H1 (cell line): ENCODE data around the gene APMAP. TPM values are rescaled to one million over a fixed set of nuclear protein-coding genes. Genes with fewer than 3 reads are reported as not detected.

ENCODE experiments used
- CTCF ChIA-PET: fragments of 300-600 bp; sonication (Branson Sonifier 250); formaldehyde crosslinking; loops from one replicate; lab custom pipeline; 2021; ENCODE audit not compliant: partially characterized antibody; lab: Charles Lee
- POLR2A ChIA-PET: fragments of 300-600 bp; sonication (Branson Sonifier 250); formaldehyde crosslinking; loops from one replicate; lab custom pipeline; 2021; ENCODE audit warnings: inconsistent platforms; ENCODE audit not compliant: partially characterized antibody; lab: Charles Lee
- DNase-seq, 2 experiments: peaks; one replicate each; pipeline versions ENCODE4 v3.0.0 to v3.0.0-alpha.2; 2010 to 2022; ENCODE audit warnings: low spot score in 2 of 2, low read depth in 1 of 2, mixed read lengths in 1 of 2
- FAIRE-seq: peaks from 2 replicates; lab custom pipeline; 2011; peaks lifted over from hg19 to GRCh38; lab: Jason Lieb, UNC
- H2AFZ ChIP-seq: 2 replicates; pipeline ENCODE4 v1.8.1; 2012; ENCODE audit warnings: low read length, inconsistent platforms
- H2AK5ac ChIP-seq: 2 replicates; pipeline ENCODE4 v1.6.1; 2013; ENCODE audit warnings: low read depth, low read length
- H2BK120ac ChIP-seq: replicated peaks from 2 replicates; pipeline ENCODE3; 2013; ENCODE audit warnings: low read depth, low read length, inconsistent platforms
- H2BK12ac ChIP-seq: 2 replicates; pipeline ENCODE4 v1.6.1; 2013; ENCODE audit warnings: low read depth, low read length
- H2BK15ac ChIP-seq: 2 replicates; pipeline ENCODE4 v1.6.1; 2013; ENCODE audit warnings: low read length
- H2BK20ac ChIP-seq: 2 replicates; pipeline ENCODE4 v1.6.1; 2013; ENCODE audit warnings: low read length
- H2BK5ac ChIP-seq: 2 replicates; pipeline ENCODE4 v1.6.1; 2013; ENCODE audit warnings: low read depth, low read length
- H3K14ac ChIP-seq: 2 replicates; pipeline ENCODE4 v1.6.1; 2013; ENCODE audit warnings: inconsistent platforms; ENCODE audit not compliant: insufficient read length
- H3K18ac ChIP-seq: 2 replicates; pipeline ENCODE4 v1.6.1; 2013; ENCODE audit warnings: low read length; ENCODE audit errors: extremely low read depth
- H3K23ac ChIP-seq: 2 replicates; pipeline ENCODE4 v1.6.1; 2013; ENCODE audit warnings: inconsistent platforms; ENCODE audit not compliant: insufficient read length
- H3K23me2 ChIP-seq: 2 replicates; pipeline ENCODE4 v1.6.1; 2013; ENCODE audit warnings: low read depth, low read length
- H3K27ac ChIP-seq: 2 replicates; pipeline ENCODE4 v1.6.1; 2011; ENCODE audit warnings: low read depth, low read length, inconsistent platforms
- H3K27me3 ChIP-seq, 4 experiments: replicated peaks in 1 of 4; 1 replicate in 1 of 4; 2 replicates in 3 of 4; pipeline versions ENCODE4 v1.6.1 to v1.8.1; 2011 to 2013; ENCODE audit warnings: low read length in 3 of 4, mild to moderate bottlenecking in 3 of 4, inconsistent platforms in 2 of 4, mixed read lengths in 2 of 4, moderate library complexity in 1 of 4; ENCODE audit not compliant: control insufficient read depth in 3 of 4, insufficient read depth in 3 of 4; ENCODE audit errors: extremely low read depth in 1 of 4
- H3K36me3 ChIP-seq, 4 experiments: 2 replicates each; pipeline versions ENCODE4 v1.6.1 to v1.8.1; 2011 to 2013; ENCODE audit warnings: mild to moderate bottlenecking in 4 of 4, low read length in 3 of 4, moderate library complexity in 2 of 4, control low read depth in 1 of 4, inconsistent platforms in 1 of 4; ENCODE audit not compliant: insufficient read depth in 4 of 4, control insufficient read depth in 2 of 4
- H3K4ac ChIP-seq: replicated peaks from 2 replicates; pipeline ENCODE3; 2013; ENCODE audit warnings: low read length, low read depth, mixed read lengths, inconsistent platforms; ENCODE audit not compliant: insufficient read length
- H3K4me1 ChIP-seq, 4 experiments: replicated peaks in 1 of 4; 1 replicate in 1 of 4; 2 replicates in 3 of 4; pipeline versions ENCODE4 v1.6.1 to v1.8.1; 2011 to 2013; ENCODE audit warnings: low read length in 3 of 4, inconsistent platforms in 2 of 4, mixed read lengths in 1 of 4; ENCODE audit not compliant: insufficient read depth in 4 of 4, control insufficient read depth in 3 of 4
- H3K4me2 ChIP-seq, 2 experiments: 2 replicates each; pipeline versions ENCODE4 v1.6.1 to v1.8.1; 2011 to 2013; ENCODE audit warnings: low read depth in 2 of 2, low read length in 2 of 2, control low read depth in 1 of 2, inconsistent platforms in 1 of 2, mild to moderate bottlenecking in 1 of 2; ENCODE audit not compliant: insufficient read depth in 1 of 2
- H3K4me3 ChIP-seq, 4 experiments: fragments of 200-600, 300-600 bp in 1 of 4; sonication (generic), shearing (Covaris generic), sonication (Bioruptor Twin) in 1 of 4; 2 replicates each; pipeline versions ENCODE4 v1.5.1 to v1.8.1; 2011 to 2016; ENCODE audit warnings: low read length in 4 of 4, low read depth in 3 of 4, control low read depth in 2 of 4, inconsistent platforms in 2 of 4, mild to moderate bottlenecking in 2 of 4, mixed read lengths in 1 of 4, moderate library complexity in 1 of 4; ENCODE audit not compliant: insufficient read depth in 2 of 4; ENCODE audit errors: extremely low read depth in 1 of 4
- H3K56ac ChIP-seq: replicated peaks from 2 replicates; pipeline ENCODE3; 2013; ENCODE audit warnings: low read depth, mild to moderate bottlenecking, mixed read lengths, low read length, inconsistent platforms; ENCODE audit not compliant: insufficient read length
- H3K79me1 ChIP-seq: 2 replicates; pipeline ENCODE4 v1.6.1; 2013; ENCODE audit warnings: low read depth, low read length, control low read depth
- H3K79me2 ChIP-seq, 2 experiments: 2 replicates each; pipeline versions ENCODE4 v1.6.1 to v1.8.1; 2012 to 2013; ENCODE audit warnings: low read length in 2 of 2, mild to moderate bottlenecking in 2 of 2, inconsistent platforms in 1 of 2; ENCODE audit not compliant: insufficient read depth in 2 of 2, control insufficient read depth in 1 of 2
- H3K9ac ChIP-seq, 4 experiments: replicated peaks in 1 of 4; 1 replicate in 1 of 4; 2 replicates in 3 of 4; pipeline versions ENCODE4 v1.6.1 to v1.8.1; 2011 to 2013; ENCODE audit warnings: low read depth in 3 of 4, low read length in 3 of 4, control low read depth in 2 of 4, mild to moderate bottlenecking in 2 of 4, moderate library complexity in 2 of 4, inconsistent platforms in 1 of 4; ENCODE audit errors: extremely low read depth in 1 of 4
- H3K9me3 ChIP-seq, 2 experiments: 2 replicates each; pipeline versions ENCODE4 v1.6.1 to v1.8.1; 2012 to 2013; ENCODE audit warnings: mild to moderate bottlenecking in 2 of 2, moderate library complexity in 2 of 2, control low read depth in 1 of 2, inconsistent platforms in 1 of 2, low read depth in 1 of 2, low read length in 1 of 2, mixed read lengths in 1 of 2; ENCODE audit not compliant: insufficient read depth in 2 of 2
- H4K20me1 ChIP-seq, 2 experiments: replicated peaks in 1 of 2; 2 replicates each; pipeline versions ENCODE3 to v1.8.1; 2011 to 2013; ENCODE audit warnings: inconsistent platforms in 2 of 2, low read length in 2 of 2, mild to moderate bottlenecking in 1 of 2; ENCODE audit not compliant: insufficient read depth in 2 of 2, control insufficient read depth in 1 of 2
- H4K5ac ChIP-seq: 2 replicates; pipeline ENCODE4 v1.6.1; 2013; ENCODE audit warnings: low read length, low read depth, mixed read lengths, inconsistent platforms; ENCODE audit not compliant: insufficient read length
- H4K8ac ChIP-seq: 2 replicates; pipeline ENCODE4 v1.8.0; 2013; ENCODE audit warnings: mild to moderate bottlenecking, moderate library complexity, low read length, inconsistent platforms; ENCODE audit not compliant: insufficient read depth; ENCODE audit errors: extremely low read depth
- H4K91ac ChIP-seq: replicated peaks from 2 replicates; pipeline ENCODE3; 2013; ENCODE audit warnings: low read length, mixed read lengths, inconsistent platforms; ENCODE audit not compliant: insufficient read length
- CHD1 ChIP-seq: IDR thresholded peaks from 2 replicates; pipeline ENCODE4 v1.6.1; 2012; ENCODE audit warnings: low read depth, low read length, improper control_type of control experiment
- CREB1 ChIP-seq: IDR thresholded peaks from 2 replicates; pipeline ENCODE4 v1.6.1; 2012; ENCODE audit warnings: inconsistent platforms
- FOSL1 ChIP-seq: IDR thresholded peaks from 2 replicates; pipeline ENCODE4 v1.6.1; 2011; ENCODE audit warnings: mild to moderate bottlenecking, low read depth, low read length, moderate library complexity; ENCODE audit not compliant: insufficient read depth
- KDM1A ChIP-seq: fragments of 200-600, 300-600 bp; sonication (generic); IDR thresholded peaks from 2 replicates; pipeline ENCODE4 v1.7.1; 2016; ENCODE audit warnings: mild to moderate bottlenecking, low read length, borderline replicate concordance
- POLR2A ChIP-seq, 2 experiments: IDR thresholded peaks; 1 replicate in 1 of 2; 2 replicates in 1 of 2; pipeline ENCODE4 v1.6.1; 2011; ENCODE audit warnings: low read depth in 2 of 2, low read length in 2 of 2, mild to moderate bottlenecking in 2 of 2; ENCODE audit errors: control extremely low read depth in 1 of 2
- POLR2AphosphoS5 ChIP-seq: IDR thresholded peaks from 2 replicates; pipeline ENCODE4 v1.6.1; 2011; ENCODE audit warnings: low read depth, low read length
- RNF2 ChIP-seq: fragments of 200-900, 300-1000 bp; sonication (generic); IDR thresholded peaks from 2 replicates; pipeline ENCODE4 v1.7.1; 2016; ENCODE audit warnings: borderline replicate concordance, low read depth, mild to moderate bottlenecking, antibody characterized with exemption, low read length; ENCODE audit not compliant: poor library complexity, severe bottlenecking; ENCODE audit errors: missing control alignments
- SP1 ChIP-seq: IDR thresholded peaks from 2 replicates; pipeline ENCODE4 v1.6.1; 2011; ENCODE audit warnings: low read depth, low read length
- TBP ChIP-seq: IDR thresholded peaks from 2 replicates; pipeline ENCODE4 v1.6.1; 2011; ENCODE audit warnings: low read depth, low read length, improper control_type of control experiment
- WGBS, 2 experiments: shearing (Covaris generic) in 1 of 2; methylation state at CpG; one replicate each; pipeline versions ENCODE4 v1.1.6 to v1.1.7; 2013 to 2015; ENCODE audit warnings: low lambda C conversion rate in 2 of 2, mixed read lengths in 2 of 2, inconsistent platforms in 1 of 2, low coverage in 1 of 2, missing lambda C conversion rate in 1 of 2; ENCODE audit not compliant: insufficient replicate concordance in 2 of 2, insufficient coverage in 1 of 2, insufficient read length in 1 of 2; ENCODE audit errors: extremely low coverage in 1 of 2, missing lambda C conversion rate in 1 of 2; 5-methylcytosine and 5-hydroxymethylcytosine counted together
- long read RNA-seq, 2 experiments: library from RNA in 1 of 2; library from capped mRNA in 1 of 2; stranded (forward); transcript quantifications; one replicate each; pipeline ENCODE4 v2.0.0, GENCODE V29; 2021; ENCODE audit warnings: inconsistent platforms in 1 of 2
- polyA minus RNA-seq, 3 experiments: library from RNA; depleted of rRNA, polyadenylated mRNA; stranded (reverse); fragments of >200 nt; gene quantifications; 1 replicate in 2 of 3; 2 replicates in 1 of 3; pipeline ENCODE4 v1.2.3, GENCODE V29; 2011
- polyA plus RNA-seq, 7 experiments: library from polyadenylated mRNA; depleted of rRNA in 3 of 7; stranded (reverse) in 5 of 7; unstranded in 2 of 7; fragments of >200 nt in 5 of 7; fragments of 200-250 nt in 2 of 7; gene quantifications; 1 replicate in 5 of 7; 2 replicates in 1 of 7; 4 replicates in 1 of 7; pipeline versions ENCODE4 v1.2.1 to v1.2.3, GENCODE V29; 2011 to 2013; ENCODE audit warnings: missing spikeins in 2 of 7, mixed read lengths in 2 of 7
- total RNA-seq: library from RNA; stranded (reverse); fragmentation: NEBNext Ultra II Directional; extraction: Animal tissue kit (Norgen Biotek cat#: 25700); gene quantifications from 2 replicates; pipeline ENCODE4 v1.2.1, GENCODE V29; 2021

Gene APMAP
- 63.6 and 66.0 TPM in 2 replicates for total RNA-seq
- polyA plus RNA-seq (2011; rRNA removed): 31.3 and 38.1 TPM in 2 replicates
- polyA plus RNA-seq (2011; cell fraction: cytosol; rRNA removed): 49.3 TPM
- 35.2 TPM for polyA plus RNA-seq (2011; cell fraction: nucleus; rRNA removed)
- polyA plus RNA-seq (2012, experiment 1 of 2): 60.6 to 69.3 TPM (median 62.7 TPM) in 4 replicates
- 47.6 TPM for polyA plus RNA-seq (2012, experiment 2 of 2)
- polyA plus RNA-seq (2013, experiment 1 of 2): 72.9 TPM
- 82.4 TPM for polyA plus RNA-seq (2013, experiment 2 of 2)
- 25.0 and 25.8 TPM in 2 replicates for polyA minus RNA-seq (2011; rRNA and poly(A)+ RNA removed)
- 15.6 TPM for polyA minus RNA-seq (2011; cell fraction: cytosol; rRNA and poly(A)+ RNA removed)
- 17.7 TPM for polyA minus RNA-seq (2011; cell fraction: nucleus; rRNA and poly(A)+ RNA removed)
- long read RNA-seq, experiment 1, transcript APMAP-201 (9 exons, 2,430 nt): major isoform, 36 of 83 reads
- long read RNA-seq, experiment 1, partial matches to known transcripts: 40 of 83 reads
- long read RNA-seq, experiment 1, other reads (novel, unspliced or antisense): 7 of 83 reads
- long read RNA-seq, experiment 2, transcript APMAP-201 (9 exons, 2,430 nt): major isoform, 58 of 77 reads
- long read RNA-seq, experiment 2, partial matches to known transcripts: 10 of 77 reads
- long read RNA-seq, experiment 2, other reads (novel, unspliced or antisense): 9 of 77 reads

DNA sequence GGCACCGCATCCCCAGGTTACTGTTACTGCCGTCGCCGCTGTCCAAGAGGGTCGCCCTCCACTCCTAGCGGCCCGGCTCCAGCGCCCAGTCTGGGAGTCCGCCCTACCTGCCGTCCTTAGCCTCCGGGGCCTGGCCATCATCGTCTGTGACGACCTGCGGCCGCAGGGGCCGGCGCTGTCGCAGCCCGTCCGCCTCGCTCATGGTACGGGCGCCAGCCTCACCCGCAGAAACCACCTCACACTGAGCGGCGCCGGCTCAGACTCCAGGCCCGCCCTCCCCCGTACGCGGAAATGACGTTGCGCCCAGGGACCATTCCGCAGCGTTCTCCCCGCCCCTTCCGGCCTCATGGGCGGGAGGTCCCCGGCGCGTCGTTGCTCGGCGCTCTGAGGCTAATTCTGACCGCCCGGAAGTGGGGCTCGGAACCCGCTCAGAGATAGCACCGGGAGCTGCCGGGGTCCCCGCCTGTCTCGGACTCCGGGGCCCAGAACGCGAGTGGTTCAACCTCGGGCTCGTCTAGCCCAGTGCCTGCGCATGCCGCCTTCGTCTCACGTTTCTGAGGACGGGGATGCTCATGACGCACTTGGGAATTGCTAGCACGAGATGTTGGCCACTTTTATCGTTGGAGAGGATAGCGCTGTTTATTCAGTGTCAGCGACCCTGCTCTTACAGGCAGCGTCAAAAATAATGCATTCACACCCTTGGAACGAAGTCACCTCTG is at the start of gene APMAP:
Gene APMAP, minus strand, starts transcription at position 265 of the 719 bp plus-strand sequence. Its CDS starts 63 bp downstream, at position 202.
- WGBS, 2 experiments: 1% methylated on average over 68 of the region's 69 CpGs; no CpG with 5 or more reads in 1 of the 2 experiments
- FAIRE-seq (no peak), DNase-seq (peak; percentile 46 to 95)
- H2BK20ac ChIP-seq: no peak within 1 kb of the TSS
- peak within 1 kb of the TSS; percentile 72; the same call in 1 of the 2 replicates for H2BK12ac ChIP-seq
- peak within 1 kb of the TSS; percentile 91 for H4K91ac ChIP-seq
- no peaks in the 10 kb centered on the region; a peak in 1 of 7 replicates for H3K27me3 ChIP-seq
- H3K79me1 ChIP-seq: peaks cover 6% of the 10 kb centered on the region; the same call in 1 of the 2 replicates
- H3K36me3 ChIP-seq: no peaks in the 10 kb centered on the region
- no peak within 1 kb of the TSS for H3K27ac ChIP-seq
- H4K20me1 ChIP-seq: peaks cover 0 to 6% of the 10 kb centered on the region in 2 experiments
- peaks cover 3% of the 10 kb centered on the region for H3K23me2 ChIP-seq
- H3K14ac ChIP-seq: no peak within 1 kb of the TSS
- CTCF ChIA-PET: interaction anchor here (1.0 to 4.0 kb wide), 5 partner anchors 9 to 187 kb away, joined by 3 to 121 read pairs (median 23); partner anchors contain the start of gene ACSS1
- H3K9me3 ChIP-seq: no peaks in the 10 kb centered on the region
- peak within 1 kb of the TSS; percentile 80 for H4K5ac ChIP-seq
- H3K79me2 ChIP-seq: peaks cover 3 to 40% of the 10 kb centered on the region in 2 experiments
- peak within 1 kb of the TSS; percentile 85 for H2AFZ ChIP-seq
- H2BK15ac ChIP-seq: peak within 1 kb of the TSS; percentile 36; the same call in 1 of the 2 replicates
- peak within 1 kb of the TSS; percentile 72 to 82 for H3K4me2 ChIP-seq
- no peak within 1 kb of the TSS for H3K4ac ChIP-seq
- POLR2A ChIA-PET: interaction anchor here (0.6 to 1.9 kb wide), 2 partner anchors 60 to 72 kb away, joined by 3 to 8 read pairs; no protein-coding TSS in a partner anchor
- peak within 1 kb of the TSS; percentile 76 for H2BK5ac ChIP-seq
- no peak within 1 kb of the TSS for H2AK5ac ChIP-seq
- no peak within 1 kb of the TSS for H2BK120ac ChIP-seq
- peak within 1 kb of the TSS; percentile 75 to 86 (median 84) for H3K4me3 ChIP-seq
- peak within 1 kb of the TSS; percentile 80; the same call in 1 of the 2 replicates for H3K18ac ChIP-seq
- no peak within 1 kb of the TSS for H3K23ac ChIP-seq
- peak within 1 kb of the TSS; percentile 70 to 81 (median 74) for H3K9ac ChIP-seq
- peaks cover 0 to 7% (median 0%) of the 10 kb centered on the region in 4 experiments; a peak in 1 of 7 replicates for H3K4me1 ChIP-seq
- peak within 1 kb of the TSS; percentile 97 for H4K8ac ChIP-seq
- peak within 1 kb of the TSS; percentile 63 for H3K56ac ChIP-seq
- TF ChIP-seq POLR2A (IDR thresholded peaks at IDR 0.05; ENCODE audit: control extremely low read depth in 1 of 2, low read depth in 2 of 2, low read length in 2 of 2): peak; percentile 48 to 79; a peak in 2 of 3 replicates
- TF ChIP-seq RNF2: no peak
- TF ChIP-seq SP1: no peak
- peak; percentile 92 for TF ChIP-seq CREB1
- TF ChIP-seq TBP: peak; percentile 80
- no peak for TF ChIP-seq CHD1
- TF ChIP-seq FOSL1: no peak
- peak; percentile 88 for TF ChIP-seq POLR2AphosphoS5
- no peak for TF ChIP-seq KDM1A
